Inflammatory macrophage (primary cell): ENCODE results near the gene EMC8.
A peak's percentile ranks its signal among the peaks of the same experiment; 100 is the strongest.
"Not testable (repeated sequence)": the region's sequence is repeated elsewhere in the genome, so short reads cannot be mapped to it uniquely, and the experiment has no call there.

ENCODE experiments used
- DNase-seq, 2 donors: peaks; one replicate each; pipeline ENCODE4 v3.0.0-alpha.2; 2020 to 2022

EMC8 gene

GRCh38 chr16:85812031-85812807 lies 12.9 kb upstream of the EMC8 start:
- no peak for DNase-seq

- no peak for DNase-seq
Observed at GRCh38 chr16:85810742-85811115, 11.4 kb upstream of the EMC8 start.

GRCh38 chr16:85810097-85810741 lies 10.9 kb upstream of the EMC8 start:
- DNase-seq = no peak

GRCh38 chr16:85809645-85810044 lies 10.3 kb upstream of the EMC8 start:
- no peak for DNase-seq

GRCh38 chr16:85808926-85809325 lies 9.6 kb upstream of the EMC8 start:
- DNase-seq = no peak

GRCh38 chr16:85808104-85808503 lies 8.8 kb upstream of the EMC8 start:
- DNase-seq = not testable (repeated sequence)

- DNase-seq = not testable (repeated sequence)
Observed at GRCh38 chr16:85807340-85807739, 8.0 kb upstream of the EMC8 start.

GRCh38 chr16:85806539-85806938 lies 7.2 kb upstream of the EMC8 start:
- no peak for DNase-seq

- DNase-seq = no peak
Observed at GRCh38 chr16:85805442-85806045, 6.2 kb upstream of the EMC8 start.

- DNase-seq = no peak
Observed at GRCh38 chr16:85803570-85803969, 4.2 kb upstream of the EMC8 start.

- no peak for DNase-seq
Observed at GRCh38 chr16:85800321-85800669, 951 bp upstream of the EMC8 start.

- DNase-seq = peak; percentile 32 to 54
Observed at GRCh38 chr16:85798901-85799496, 345 bp downstream of the EMC8 start.

- DNase-seq = no peak
Observed at GRCh38 chr16:85798283-85798776, 1.0 kb downstream of the EMC8 start.

GRCh38 chr16:85796599-85796998 lies 2.7 kb downstream of the EMC8 start:
- no peak for DNase-seq

- DNase-seq = no peak
Observed at GRCh38 chr16:85796152-85796551, 3.2 kb downstream of the EMC8 start.

- no peak for DNase-seq
Observed at GRCh38 chr16:85794696-85795095, 4.6 kb downstream of the EMC8 start.

- DNase-seq = no peak
Observed at GRCh38 chr16:85793662-85794298, 5.6 kb downstream of the EMC8 start.

GRCh38 chr16:85789773-85790172 lies 9.6 kb downstream of the EMC8 start:
- no peak for DNase-seq

- no peak for DNase-seq
Observed at GRCh38 chr16:85788819-85789218, 10.5 kb downstream of the EMC8 start.

- no peak for DNase-seq
Observed at GRCh38 chr16:85785927-85786326, 13.4 kb downstream of the EMC8 start.

GRCh38 chr16:85784813-85785212 lies 14.5 kb downstream of the EMC8 start:
- no peak for DNase-seq

- DNase-seq = no peak
Observed at GRCh38 chr16:85783441-85783840, 15.9 kb downstream of the EMC8 start.

GRCh38 chr16:85782451-85782850 lies 16.9 kb downstream of the EMC8 start:
- peak; percentile 28 to 39 for DNase-seq
